Esophagus squamous epithelium (tissue), 4 donors: ENCODE data around the gene CDS2.

Source experiments
- CTCF ChIP-seq, 6 experiments: fragments of 450-650 bp in 4 of 6; fragments of 200-600 bp in 2 of 6; sonication (generic) in 2 of 6; IDR thresholded peaks; one replicate each; pipeline ENCODE4 v1.5.1; 2016 to 2019; ENCODE audit warnings: antibody characterized with exemption in 6 of 6, mild to moderate bottlenecking in 4 of 6, moderate library complexity in 4 of 6
- POLR2A ChIP-seq, 4 donors: fragments of 450-650 bp; IDR thresholded peaks; one replicate each; pipeline ENCODE4 v1.6.1; 2017; ENCODE audit warnings: antibody characterized with exemption in 4 of 4, mild to moderate bottlenecking in 4 of 4, moderate library complexity in 3 of 4

- TF ChIP-seq CTCF (IDR thresholded peaks at IDR 0.05) (peak; percentile 31 to 84 (median 68)), POLR2A (IDR thresholded peaks at IDR 0.05) (no peak)
These were observed 96.3 kb downstream of the CDS2 start for GRCh38 chr20:5222919-5223634.
